Activated naive CD4-positive, alpha-beta T cell treated with anti-CD3 and anti-CD28 coated beads, Interleukin-2, amount 10 ng/mL, durations not matched to agents 7 days and 5 days (primary cell): ENCODE data around the gene SAMSN1.

Experiments used
- CTCF ChIA-PET: fragments of 350-600 bp; sonication (Branson Sonifier 250); formaldehyde crosslinking; loops from one replicate; lab custom pipeline; 2021; ENCODE audit warnings: antibody characterized with exemption; lab: Charles Lee
- DNase-seq: peaks from one replicate; pipeline ENCODE4 v3.0.0-alpha.2; 2020
- H3K27ac Mint-ChIP-seq: one replicate; pipeline ENCODE4 v1.8.0; 2021; ENCODE audit warnings: mild to moderate bottlenecking, moderate library complexity, mixed read lengths
- H3K27me3 Mint-ChIP-seq: one replicate; pipeline ENCODE4 v1.8.0; 2021; ENCODE audit warnings: mild to moderate bottlenecking, mixed read lengths
- H3K36me3 Mint-ChIP-seq: one replicate; pipeline ENCODE4 v1.8.0; 2021; ENCODE audit warnings: mixed read lengths
- H3K4me1 Mint-ChIP-seq: one replicate; pipeline ENCODE4 v1.8.0; 2021; ENCODE audit warnings: mixed read lengths
- H3K4me3 Mint-ChIP-seq: one replicate; pipeline ENCODE4 v1.8.0; 2021; ENCODE audit warnings: mild to moderate bottlenecking, moderate library complexity, mixed read lengths
- H3K9me3 Mint-ChIP-seq: one replicate; pipeline ENCODE4 v1.8.0; 2021; ENCODE audit warnings: mixed read lengths

SAMSN1 gene

GRCh38 chr21:14448784-14449183 lies 97.3 kb downstream of the SAMSN1 start:
- no peak overlapping the region for H3K4me3 Mint-ChIP-seq
- peaks cover 20% of the 10 kb centered on the region for H3K4me1 Mint-ChIP-seq
- H3K9me3 Mint-ChIP-seq: no peaks in the 10 kb centered on the region
- H3K27ac Mint-ChIP-seq: no peak overlapping the region
- no peak for DNase-seq
- no peaks in the 10 kb centered on the region for H3K36me3 Mint-ChIP-seq
- no peaks in the 10 kb centered on the region for H3K27me3 Mint-ChIP-seq
- CTCF ChIA-PET: interaction anchor here (0.7 to 1.3 kb wide), 2 partner anchors 12 to 25 kb away, joined by 3 read pairs; no protein-coding TSS in a partner anchor

GRCh38 chr21:14438211-14438610 lies 107.9 kb downstream of the SAMSN1 start:
- H3K9me3 Mint-ChIP-seq: peaks cover 3% of the 10 kb centered on the region
- no peak overlapping the region for H3K4me3 Mint-ChIP-seq
- no peaks in the 10 kb centered on the region for H3K4me1 Mint-ChIP-seq
- DNase-seq: no peak
- CTCF ChIA-PET: no interaction called here
- no peak overlapping the region for H3K27ac Mint-ChIP-seq
- H3K36me3 Mint-ChIP-seq: no peaks in the 10 kb centered on the region
- H3K27me3 Mint-ChIP-seq: no peaks in the 10 kb centered on the region

- H3K36me3 Mint-ChIP-seq: no peaks in the 10 kb centered on the region
- H3K27me3 Mint-ChIP-seq: no peaks in the 10 kb centered on the region
- H3K27ac Mint-ChIP-seq: no peak overlapping the region
- peaks cover 3% of the 10 kb centered on the region for H3K9me3 Mint-ChIP-seq
- no peak overlapping the region for H3K4me3 Mint-ChIP-seq
- CTCF ChIA-PET: no interaction called here
- DNase-seq: no peak
- no peaks in the 10 kb centered on the region for H3K4me1 Mint-ChIP-seq
Observed at GRCh38 chr21:14435423-14435822, 110.7 kb downstream of the SAMSN1 start.
